Stomach (tissue), 4 donors: ENCODE results near the gene PRKAB1.

ENCODE experiments used
- POLR2A ChIP-seq, 4 donors: fragments of 450-650 bp; IDR thresholded peaks; one replicate each; pipeline ENCODE4 v1.6.1; 2016; ENCODE audit warnings: antibody characterized with exemption in 4 of 4, control low read depth in 2 of 4, mild to moderate bottlenecking in 1 of 4, moderate library complexity in 1 of 4
- POLR2AphosphoS5 ChIP-seq, 3 donors: sonication (generic); formaldehyde crosslinking; IDR thresholded peaks; one replicate each; pipeline ENCODE4 v1.6.1; 2016; ENCODE audit warnings: antibody characterized with exemption in 3 of 3
- TF ChIP-seq, protein P1 (sequence below), 7 experiments: fragments of 450-650 bp in 4 of 7; fragments of 200-600 bp in 3 of 7; sonication (generic) in 3 of 7; IDR thresholded peaks; one replicate each; pipeline ENCODE4 v1.5.1; 2016 to 2019; ENCODE audit warnings: antibody characterized with exemption in 7 of 7, control low read depth in 2 of 7, mild to moderate bottlenecking in 1 of 7

DNA sequence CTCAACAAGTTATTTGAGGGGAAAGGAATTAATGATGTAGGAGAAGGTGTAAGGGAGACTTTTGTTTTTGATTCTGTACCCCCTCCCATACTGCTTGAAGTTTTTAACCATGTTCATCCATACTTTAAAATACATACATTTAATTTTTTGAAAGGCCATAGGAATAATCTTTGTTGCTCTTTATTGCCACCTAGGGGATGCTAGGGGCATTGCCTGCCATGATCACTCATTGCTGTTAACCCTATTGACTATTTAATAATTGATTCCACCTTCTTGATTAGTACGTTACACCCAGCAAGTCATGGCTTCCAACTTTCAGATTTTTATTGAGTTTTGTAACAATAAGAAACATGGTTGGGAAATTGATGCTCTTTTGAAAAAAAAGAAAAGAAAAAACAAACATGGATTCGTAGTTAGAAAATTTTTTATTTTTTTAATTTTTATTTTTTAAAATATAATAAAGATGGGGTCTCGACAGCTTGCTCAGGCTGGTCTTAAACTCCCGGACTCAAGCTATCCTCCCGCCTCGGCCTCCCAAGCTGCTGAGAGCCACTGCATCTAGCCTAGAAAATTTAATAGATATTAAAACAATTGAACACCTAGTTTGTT is 8.5 kb upstream of the PRKAB1 start:
- TF ChIP-seq, protein P1, sequence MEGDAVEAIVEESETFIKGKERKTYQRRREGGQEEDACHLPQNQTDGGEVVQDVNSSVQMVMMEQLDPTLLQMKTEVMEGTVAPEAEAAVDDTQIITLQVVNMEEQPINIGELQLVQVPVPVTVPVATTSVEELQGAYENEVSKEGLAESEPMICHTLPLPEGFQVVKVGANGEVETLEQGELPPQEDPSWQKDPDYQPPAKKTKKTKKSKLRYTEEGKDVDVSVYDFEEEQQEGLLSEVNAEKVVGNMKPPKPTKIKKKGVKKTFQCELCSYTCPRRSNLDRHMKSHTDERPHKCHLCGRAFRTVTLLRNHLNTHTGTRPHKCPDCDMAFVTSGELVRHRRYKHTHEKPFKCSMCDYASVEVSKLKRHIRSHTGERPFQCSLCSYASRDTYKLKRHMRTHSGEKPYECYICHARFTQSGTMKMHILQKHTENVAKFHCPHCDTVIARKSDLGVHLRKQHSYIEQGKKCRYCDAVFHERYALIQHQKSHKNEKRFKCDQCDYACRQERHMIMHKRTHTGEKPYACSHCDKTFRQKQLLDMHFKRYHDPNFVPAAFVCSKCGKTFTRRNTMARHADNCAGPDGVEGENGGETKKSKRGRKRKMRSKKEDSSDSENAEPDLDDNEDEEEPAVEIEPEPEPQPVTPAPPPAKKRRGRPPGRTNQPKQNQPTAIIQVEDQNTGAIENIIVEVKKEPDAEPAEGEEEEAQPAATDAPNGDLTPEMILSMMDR (IDR thresholded peaks at IDR 0.05): peak in 5 of 7 experiments; percentile 68 to 94 (median 77)
- no peak for TF ChIP-seq POLR2A (IDR thresholded peaks at IDR 0.05)
- TF ChIP-seq POLR2AphosphoS5 (IDR thresholded peaks at IDR 0.05): no peak
